ENCODE measurements around the gene CBFA2T2.

The CBFA2T2 gene

GRCh38 chr20:33554914-33555420 is 65.1 kb downstream of the CBFA2T2 start:
- TF ChIP-seq GATA3 (IDR thresholded peaks at IDR 0.05; ENCODE audit: low read depth, low read length) (no peak), GATA2 (IDR thresholded peaks at IDR 0.05; ENCODE audit: low read depth, low read length) (no peak)

- TF ChIP-seq GATA2 (IDR thresholded peaks at IDR 0.05; ENCODE audit: low read depth, low read length) = no peak
Measured at GRCh38 chr20:33555755-33556154, 65.9 kb downstream of the CBFA2T2 start.

GRCh38 chr20:33556246-33556645 is 66.3 kb downstream of the CBFA2T2 start:
- TF ChIP-seq GATA2 (IDR thresholded peaks at IDR 0.05; ENCODE audit: low read depth, low read length) = no peak

- no peak for TF ChIP-seq GATA3 (IDR thresholded peaks at IDR 0.05; ENCODE audit: low read depth, low read length)
- TF ChIP-seq GATA2 (IDR thresholded peaks at IDR 0.05; ENCODE audit: low read depth, low read length) = no peak
Measured at GRCh38 chr20:33558348-33559144, 68.7 kb downstream of the CBFA2T2 start.

- TF ChIP-seq GATA3 (IDR thresholded peaks at IDR 0.05; ENCODE audit: low read depth, low read length) (no peak), GATA2 (IDR thresholded peaks at IDR 0.05; ENCODE audit: low read depth, low read length) (no peak)
Measured at GRCh38 chr20:33559212-33559611, 69.3 kb downstream of the CBFA2T2 start.

GRCh38 chr20:33560026-33560425 is 70.1 kb downstream of the CBFA2T2 start:
- TF ChIP-seq GATA3 (IDR thresholded peaks at IDR 0.05; ENCODE audit: low read depth, low read length) (no peak), GATA2 (IDR thresholded peaks at IDR 0.05; ENCODE audit: low read depth, low read length) (no peak)

GRCh38 chr20:33561692-33562601 is 72.1 kb downstream of the CBFA2T2 start:
- TF ChIP-seq GATA2 (IDR thresholded peaks at IDR 0.05; ENCODE audit: low read depth, low read length) = peak; percentile 75
- TF ChIP-seq GATA3 (IDR thresholded peaks at IDR 0.05; ENCODE audit: low read depth, low read length) = no peak; the same call in 1 of the 2 replicates

GRCh38 chr20:33563788-33564187 is 73.9 kb downstream of the CBFA2T2 start:
- no peak for TF ChIP-seq GATA2 (IDR thresholded peaks at IDR 0.05; ENCODE audit: low read depth, low read length)
- no peak for TF ChIP-seq GATA3 (IDR thresholded peaks at IDR 0.05; ENCODE audit: low read depth, low read length)

GRCh38 chr20:33566781-33567603 is 77.1 kb downstream of the CBFA2T2 start:
- TF ChIP-seq GATA2 (IDR thresholded peaks at IDR 0.05; ENCODE audit: low read depth, low read length) (peak; percentile 49; the same call in 1 of the 2 replicates), GATA3 (IDR thresholded peaks at IDR 0.05; ENCODE audit: low read depth, low read length) (0 out of 2 replicates have a peak, but pooled peaks have one; percentile 15)

GRCh38 chr20:33567949-33568348 is 78.1 kb downstream of the CBFA2T2 start:
- TF ChIP-seq GATA2 (IDR thresholded peaks at IDR 0.05; ENCODE audit: low read depth, low read length) (no peak), GATA3 (IDR thresholded peaks at IDR 0.05; ENCODE audit: low read depth, low read length) (no peak)

- TF ChIP-seq GATA3 (IDR thresholded peaks at IDR 0.05; ENCODE audit: low read depth, low read length) (no peak), GATA2 (IDR thresholded peaks at IDR 0.05; ENCODE audit: low read depth, low read length) (no peak)
Measured at GRCh38 chr20:33568378-33568777, 78.5 kb downstream of the CBFA2T2 start.

GRCh38 chr20:33568868-33569801 is 79.2 kb downstream of the CBFA2T2 start:
- TF ChIP-seq GATA2 (IDR thresholded peaks at IDR 0.05; ENCODE audit: low read depth, low read length) (no peak), GATA3 (IDR thresholded peaks at IDR 0.05; ENCODE audit: low read depth, low read length) (no peak)
